Measurements from ENCODE around the gene KIAA2012. TPM values are rescaled to one million over a fixed set of nuclear protein-coding genes. Genes with fewer than 3 reads are reported as not detected.
"Not testable (repeated sequence)": the region's sequence is repeated elsewhere in the genome, so short reads cannot be mapped to it uniquely, and the experiment has no call there.

KIAA2012 gene
- total RNA-seq, 1 donor from 2014 or later = 0.10 TPM

- DNase-seq = no peak
Observed at GRCh38 chr2:202118168-202118567, 45.1 kb downstream of the KIAA2012 start.

GRCh38 chr2:202120828-202121227 is 47.8 kb downstream of the KIAA2012 start:
- no peak for DNase-seq

- no peak for DNase-seq
Observed at GRCh38 chr2:202121532-202122162, 48.6 kb downstream of the KIAA2012 start.

GRCh38 chr2:202122163-202122540 is 49.1 kb downstream of the KIAA2012 start:
- DNase-seq = no peak

GRCh38 chr2:202122980-202123720 is 50.1 kb downstream of the KIAA2012 start:
- DNase-seq = no peak

- no peak for DNase-seq
Observed at GRCh38 chr2:202124286-202124685, 51.2 kb downstream of the KIAA2012 start.

- DNase-seq = no peak
Observed at GRCh38 chr2:202127687-202128331, 54.8 kb downstream of the KIAA2012 start.

- DNase-seq = no peak
Observed at GRCh38 chr2:202129841-202130240, 56.8 kb downstream of the KIAA2012 start.

GRCh38 chr2:202133200-202133908 is 60.3 kb downstream of the KIAA2012 start:
- DNase-seq = no peak

GRCh38 chr2:202133909-202134265 is 60.8 kb downstream of the KIAA2012 start:
- DNase-seq = no peak

- DNase-seq = peak; percentile 97
Observed at GRCh38 chr2:202135091-202135874, 62.2 kb downstream of the KIAA2012 start.

GRCh38 chr2:202136039-202136438 is 63.0 kb downstream of the KIAA2012 start:
- not testable (repeated sequence) for DNase-seq

GRCh38 chr2:202136526-202136925 is 63.5 kb downstream of the KIAA2012 start:
- DNase-seq = no peak

- DNase-seq = no peak
Observed at GRCh38 chr2:202140522-202141252, 67.6 kb downstream of the KIAA2012 start.

- DNase-seq = no peak
Observed at GRCh38 chr2:202141329-202141947, 68.4 kb downstream of the KIAA2012 start.

GRCh38 chr2:202142540-202142939 is 69.5 kb downstream of the KIAA2012 start:
- no peak for DNase-seq

GRCh38 chr2:202147775-202148174 is 74.7 kb downstream of the KIAA2012 start:
- DNase-seq = peak; percentile 31

- no peak for DNase-seq
Observed at GRCh38 chr2:202148515-202149154, 75.6 kb downstream of the KIAA2012 start.

GRCh38 chr2:202149155-202149762 is 76.2 kb downstream of the KIAA2012 start:
- DNase-seq = peak; percentile 27

GRCh38 chr2:202149936-202150335 is 76.9 kb downstream of the KIAA2012 start:
- peak; percentile 57 for DNase-seq
